ENCODE results near the gene PNCK.

GRCh38 chrX:153628129-153628528 is 45.5 kb downstream of the PNCK start:
- TF ChIP-seq CTCF (IDR thresholded peaks at IDR 0.05) = no peak
- TF ChIP-seq POLR2A (IDR thresholded peaks at IDR 0.05) = no peak
- TF ChIP-seq POLR2AphosphoS5 (IDR thresholded peaks at IDR 0.05) = no peak

Measured in breast epithelium (tissue), 3 donors.